CD14-positive monocyte (primary cell): ENCODE data around the gene ERBB4. TPM values are rescaled to one million over a fixed set of nuclear protein-coding genes. Genes with fewer than 3 reads are reported as not detected.

ENCODE experiments used
- DNase-seq, 3 donors: peaks; one replicate each; pipeline ENCODE4 v3.0.0-alpha.2; 2011 to 2022
- H2AFZ ChIP-seq: 2 replicates; pipeline ENCODE4 v1.6.0; 2012; ENCODE audit warnings: mild to moderate bottlenecking, low read depth, low read length, inconsistent platforms; ENCODE audit not compliant: insufficient read depth, poor library complexity, severe bottlenecking
- H3K27ac ChIP-seq, 2 donors: 1 replicate in 1 of 2; 2 replicates in 1 of 2; pipeline ENCODE4 v1.5.1; 2012 to 2013; ENCODE audit warnings: low read length in 2 of 2, control low read depth in 1 of 2, inconsistent platforms in 1 of 2, low read depth in 1 of 2, mild to moderate bottlenecking in 1 of 2
- H3K27me3 ChIP-seq, 2 donors: one replicate each; pipeline versions ENCODE4 v1.6.0 to v1.6.1; 2011 to 2013; ENCODE audit warnings: low read length in 2 of 2; ENCODE audit not compliant: control insufficient read depth in 2 of 2, insufficient read depth in 2 of 2
- H3K36me3 ChIP-seq, 2 donors: replicated peaks in 1 of 2; 1 replicate in 1 of 2; 2 replicates in 1 of 2; pipeline versions ENCODE4 v1.5.1 to v1.6.1; 2012 to 2013; ENCODE audit warnings: low read length in 2 of 2, control low read depth in 1 of 2, inconsistent platforms in 1 of 2, mild to moderate bottlenecking in 1 of 2; ENCODE audit not compliant: insufficient read depth in 2 of 2, control insufficient read depth in 1 of 2
- H3K4me1 ChIP-seq, 2 donors: 1 replicate in 1 of 2; 2 replicates in 1 of 2; pipeline versions ENCODE4 v1.5.1 to v1.6.1; 2012 to 2013; ENCODE audit warnings: low read length in 2 of 2, control low read depth in 1 of 2, inconsistent platforms in 1 of 2, mild to moderate bottlenecking in 1 of 2, moderate library complexity in 1 of 2; ENCODE audit not compliant: insufficient read depth in 2 of 2, control insufficient read depth in 1 of 2
- H3K4me2 ChIP-seq: replicated peaks from 2 replicates; pipeline ENCODE3; 2012; ENCODE audit warnings: low read length, moderate library complexity, mild to moderate bottlenecking; ENCODE audit not compliant: poor library complexity, severe bottlenecking; ENCODE audit errors: extremely low read depth
- H3K4me3 ChIP-seq, 3 experiments: fragments of 200-600 bp in 1 of 3; sonication (generic) in 1 of 3; replicated peaks in 1 of 3; 1 replicate in 2 of 3; 2 replicates in 1 of 3; pipeline ENCODE4 v1.5.1; 2011 to 2013; ENCODE audit warnings: low read length in 3 of 3, mild to moderate bottlenecking in 3 of 3, control low read depth in 2 of 3, low read depth in 2 of 3, inconsistent platforms in 1 of 3, moderate library complexity in 1 of 3
- H3K79me2 ChIP-seq: 2 replicates; pipeline ENCODE4 v1.6.0; 2012; ENCODE audit warnings: mild to moderate bottlenecking, control low read depth, inconsistent platforms, low read length, moderate library complexity; ENCODE audit not compliant: insufficient read depth
- H3K9ac ChIP-seq: 2 replicates; pipeline ENCODE4 v1.6.0; 2017; ENCODE audit warnings: low read length, mild to moderate bottlenecking; ENCODE audit not compliant: insufficient read depth, poor library complexity, severe bottlenecking
- H3K9me3 ChIP-seq, 2 donors: replicated peaks in 1 of 2; 1 replicate in 1 of 2; 2 replicates in 1 of 2; pipeline versions ENCODE4 v1.5.1 to v1.6.1; 2012 to 2013; ENCODE audit warnings: low read length in 2 of 2, control low read depth in 1 of 2; ENCODE audit not compliant: control insufficient read depth in 1 of 2, insufficient read depth in 1 of 2
- H4K20me1 ChIP-seq: 2 replicates; pipeline ENCODE4 v1.6.0; 2012; ENCODE audit warnings: mild to moderate bottlenecking, low read length, control low read depth, moderate library complexity; ENCODE audit not compliant: insufficient read depth
- H3K27ac Mint-ChIP-seq, 7 donors: one replicate each; pipeline ENCODE4 v1.8.0; 2020; ENCODE audit warnings: mild to moderate bottlenecking in 7 of 7, mixed read lengths in 7 of 7, moderate library complexity in 6 of 7, inconsistent platforms in 2 of 7
- H3K27me3 Mint-ChIP-seq, 3 donors: one replicate each; pipeline ENCODE4 v1.8.0; 2021 to 2022; ENCODE audit warnings: low read depth in 3 of 3, mild to moderate bottlenecking in 3 of 3, mixed read lengths in 3 of 3, moderate library complexity in 3 of 3, inconsistent platforms in 1 of 3
- H3K36me3 Mint-ChIP-seq, 2 donors: one replicate each; pipeline ENCODE4 v1.8.0; 2020; ENCODE audit warnings: mixed read lengths in 2 of 2, inconsistent platforms in 1 of 2, mild to moderate bottlenecking in 1 of 2
- H3K4me1 Mint-ChIP-seq: one replicate; pipeline ENCODE4 v1.8.0; 2020; ENCODE audit warnings: mild to moderate bottlenecking, mixed read lengths
- H3K4me3 Mint-ChIP-seq, 2 donors: one replicate each; pipeline ENCODE4 v1.8.0; 2020; ENCODE audit warnings: mild to moderate bottlenecking in 2 of 2, mixed read lengths in 2 of 2, moderate library complexity in 1 of 2
- H3K9me3 Mint-ChIP-seq, 7 donors: one replicate each; pipeline ENCODE4 v1.8.0; 2020 to 2022; ENCODE audit warnings: mixed read lengths in 7 of 7, mild to moderate bottlenecking in 6 of 7, moderate library complexity in 6 of 7, inconsistent platforms in 2 of 7
- CTCF ChIP-seq: fragments of 200-600 bp; IDR thresholded peaks from one replicate; pipeline ENCODE4 v1.8.0; 2022; ENCODE audit warnings: antibody characterized with exemption, mild to moderate bottlenecking
- WGBS: methylation state at CpG from one replicate; pipeline ENCODE4 v1.1.5; 2013; ENCODE audit warnings: missing lambda C conversion rate; ENCODE audit not compliant: insufficient coverage; 5-methylcytosine and 5-hydroxymethylcytosine counted together
- intact Hi-C, 2 donors: fragments of 100-400 bp; cut with micrococcal nuclease; formaldehyde crosslinking; loops; one replicate each; pipeline versions ENCODE4 v1.15.0 to v1.15.1; 2023
- polyA plus RNA-seq, 3 donors: library from polyadenylated mRNA; depleted of rRNA in 1 of 3; unstranded in 2 of 3; stranded (reverse) in 1 of 3; fragments of 300-500 nt in 2 of 3; fragments of >200 nt in 1 of 3; fragmentation: Illumina TruSeq in 2 of 3; gene quantifications; 1 replicate in 2 of 3; 2 replicates in 1 of 3; pipeline ENCODE4 v1.2.3, GENCODE V29; 2012 to 2021

ERBB4 gene
- polyA plus RNA-seq, 3 donors, result not detected

DNA sequence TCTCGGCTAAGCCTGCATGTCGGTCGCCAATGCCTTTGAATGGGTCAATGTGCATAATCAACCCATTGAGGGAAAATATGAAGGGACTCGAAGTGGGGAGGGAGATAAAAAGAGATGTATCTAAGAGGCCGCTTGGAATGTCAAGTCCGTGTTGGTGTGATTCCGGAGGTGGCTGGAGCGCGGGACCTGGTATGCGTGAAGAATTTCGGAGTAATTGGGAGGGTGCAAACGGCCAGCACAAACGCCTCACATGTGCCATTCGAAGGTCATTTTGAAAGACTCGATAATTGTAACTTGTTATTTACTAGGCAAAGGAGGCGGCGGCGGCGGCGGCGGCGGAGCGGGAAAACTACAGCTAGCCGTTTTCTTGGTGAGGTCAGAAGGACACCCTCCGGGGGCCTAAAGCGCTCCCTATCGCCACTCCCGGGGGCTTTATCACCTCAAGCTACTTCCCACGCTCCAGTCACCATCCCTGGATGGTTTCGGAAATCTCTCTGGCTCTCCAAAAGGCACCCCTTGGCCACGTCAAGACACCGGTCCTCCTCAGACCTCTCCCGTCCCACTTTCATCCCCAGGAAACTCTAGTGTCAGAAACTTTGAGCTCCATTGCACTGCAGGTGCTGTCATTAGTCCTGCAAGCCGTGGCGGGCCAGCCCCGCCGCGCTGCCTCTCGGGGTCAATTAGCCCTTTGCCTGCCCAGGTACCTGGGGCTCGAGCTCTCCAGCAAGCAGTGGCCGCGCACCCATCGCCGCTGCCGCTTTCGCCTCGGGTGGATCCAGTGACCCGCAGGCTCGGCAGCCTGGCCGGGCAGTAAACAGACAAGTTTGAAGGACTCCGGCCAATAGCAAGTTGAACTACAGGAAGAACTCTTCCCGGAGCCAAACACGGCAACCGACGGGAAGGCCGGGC is 1.5 kb downstream of the ERBB4 start:
- Mint-ChIP-seq H3K36me3 (no peaks in the 10 kb centered on the region), H3K4me1 (peaks cover 19% of the 10 kb centered on the region), H3K27me3 (peaks cover 62 to 72% (median 68%) of the 10 kb centered on the region in 3 donors), H3K27ac (no peak overlapping the region), H3K9me3 (peaks cover 0 to 23% (median 15%) of the 10 kb centered on the region in 7 donors), H3K4me3 (peak overlapping the region; percentile 37 to 85)
- DNase-seq, result no peak
- Histone ChIP-seq H3K9ac (no peak overlapping the region), H3K4me3 (peak overlapping the region in 1 of 3 experiments; percentile 61), H3K4me1 (peaks cover 0 to 6% of the 10 kb centered on the region in 2 donors), H3K79me2 (no peaks in the 10 kb centered on the region), H2AFZ (no peak overlapping the region), H3K36me3 (no peaks in the 10 kb centered on the region), H3K4me2 (peak overlapping the region; percentile 67), H4K20me1 (no peaks in the 10 kb centered on the region), H3K27ac (no peak overlapping the region), H3K27me3 (peaks cover 50 to 88% of the 10 kb centered on the region in 2 donors), H3K9me3 (peaks cover 0 to 16% of the 10 kb centered on the region in 2 donors)
- intact Hi-C loops, result no loop called here
- TF ChIP-seq CTCF, result no peak
- 2% methylated on average over 56 of the region's 56 CpGs for WGBS

DNA sequence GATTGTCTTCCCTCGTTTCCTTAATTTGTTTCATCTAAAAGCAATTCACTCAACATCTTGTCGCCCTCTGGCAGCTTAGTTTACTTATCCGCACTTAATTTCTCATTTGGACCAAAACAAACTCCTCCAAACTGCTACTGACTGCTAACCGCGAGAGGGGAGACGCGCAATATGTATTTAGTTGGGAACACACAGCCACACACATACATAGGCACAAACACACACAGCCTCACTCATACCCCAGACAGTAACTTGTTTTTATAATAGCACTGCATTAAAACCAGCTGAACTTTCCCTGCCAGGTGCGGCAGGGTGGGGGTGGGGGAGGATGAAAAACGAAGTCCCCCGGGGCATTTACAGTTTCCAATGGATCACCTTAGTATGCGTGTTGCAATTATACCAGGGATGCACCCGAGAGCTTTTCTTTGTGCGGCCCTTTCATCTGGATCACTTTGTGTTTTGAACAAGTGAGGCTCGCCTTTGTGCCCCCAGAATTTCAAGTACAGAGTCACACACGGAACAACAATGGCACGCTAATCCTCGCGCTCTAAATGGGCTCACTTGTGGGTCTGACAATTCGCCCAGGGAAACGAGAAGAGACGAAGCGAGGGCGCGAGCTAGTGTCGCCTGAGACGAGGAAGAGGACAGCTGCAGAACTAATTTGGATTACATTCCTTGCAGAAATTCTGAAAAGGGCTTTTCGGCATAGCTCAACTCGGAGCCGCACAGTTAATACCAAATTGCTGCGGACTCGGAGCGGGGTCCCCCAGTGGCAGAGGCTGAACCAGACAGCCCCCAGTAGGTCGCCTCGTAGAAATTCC is 2.4 kb downstream of the ERBB4 start:
- peaks cover 53 to 82% of the 10 kb centered on the region in 2 donors for H3K27me3 ChIP-seq
- no peak for TF ChIP-seq CTCF
- H3K9ac ChIP-seq, result no peak overlapping the region
- H3K4me1 ChIP-seq, result peaks cover 0 to 6% of the 10 kb centered on the region in 2 donors
- no peaks in the 10 kb centered on the region for H3K36me3 Mint-ChIP-seq
- H3K4me2 ChIP-seq, result no peak overlapping the region
- H3K9me3 ChIP-seq, result peaks cover 0 to 16% of the 10 kb centered on the region in 2 donors
- intact Hi-C loops, result no loop called here
- peak overlapping the region in 1 of 2 donors; percentile 85 for H3K4me3 Mint-ChIP-seq
- H3K27me3 Mint-ChIP-seq, result peaks cover 62 to 68% (median 66%) of the 10 kb centered on the region in 3 donors
- peaks cover 0 to 23% (median 15%) of the 10 kb centered on the region in 7 donors for H3K9me3 Mint-ChIP-seq
- H3K27ac ChIP-seq, result no peak overlapping the region
- peaks cover 19% of the 10 kb centered on the region for H3K4me1 Mint-ChIP-seq
- H4K20me1 ChIP-seq, result no peaks in the 10 kb centered on the region
- no peak overlapping the region for H3K27ac Mint-ChIP-seq
- no peak overlapping the region for H3K4me3 ChIP-seq
- no peak for DNase-seq
- H3K36me3 ChIP-seq, result no peaks in the 10 kb centered on the region
- WGBS, result 5% methylated on average over 32 of the region's 34 CpGs
- H3K79me2 ChIP-seq, result no peaks in the 10 kb centered on the region
- H2AFZ ChIP-seq, result no peak overlapping the region
